ENCODE results near the gene RFX5.
A peak's percentile ranks its signal among the peaks of the same experiment; 100 is the strongest.

RFX5 gene

GRCh38 chr1:151315565-151316235, 31.4 kb downstream of the RFX5 start:
- no peak for DNase-seq

GRCh38 chr1:151314137-151314875, 32.7 kb downstream of the RFX5 start:
- DNase-seq = no peak

- DNase-seq = no peak
Measured at GRCh38 chr1:151313501-151313900, 33.6 kb downstream of the RFX5 start.

- no peak for DNase-seq
Measured at GRCh38 chr1:151312826-151313225, 34.2 kb downstream of the RFX5 start.

GRCh38 chr1:151312411-151312810, 34.6 kb downstream of the RFX5 start:
- DNase-seq = no peak

GRCh38 chr1:151311589-151312331, 35.3 kb downstream of the RFX5 start:
- peak; percentile 60 for DNase-seq

- DNase-seq = no peak
Measured at GRCh38 chr1:151311011-151311410, 36.0 kb downstream of the RFX5 start.

GRCh38 chr1:151309811-151310323, 37.2 kb downstream of the RFX5 start:
- no peak for DNase-seq

GRCh38 chr1:151294742-151295462, 52.1 kb downstream of the RFX5 start:
- DNase-seq = no peak

GRCh38 chr1:151293093-151293492, 54.0 kb downstream of the RFX5 start:
- no peak for DNase-seq

- DNase-seq = peak; percentile 27
Measured at GRCh38 chr1:151292207-151293030, 54.6 kb downstream of the RFX5 start.

- DNase-seq = no peak
Measured at GRCh38 chr1:151290709-151291303, 56.2 kb downstream of the RFX5 start.

All from hematopoietic multipotent progenitor cell treated with erythropoietin and hydrocortisone succinate and interleukin-3 and kit ligand, for 6 days (in vitro differentiated cells).